GM12878 (cell line): Measurements from ENCODE around the gene CTNNA2. TPM values are rescaled to one million over a fixed set of nuclear protein-coding genes. Genes with fewer than 3 reads are reported as not detected.

Experiments
- ATF2 ChIP-seq: IDR thresholded peaks from 2 replicates; pipeline ENCODE4 v1.6.1; 2012; ENCODE audit warnings: low read length, inconsistent platforms
- ATF3 ChIP-seq: IDR thresholded peaks from 2 replicates; pipeline ENCODE4 v1.6.1; 2011; ENCODE audit warnings: low read depth, mild to moderate bottlenecking, low read length, moderate library complexity, borderline replicate concordance; ENCODE audit errors: extremely low read depth
- ATF7 ChIP-seq: fragments of 450-650 bp; IDR thresholded peaks from 2 replicates; pipeline ENCODE4 v1.6.1; 2016; ENCODE audit warnings: low read depth, mild to moderate bottlenecking
- BCL11A ChIP-seq: IDR thresholded peaks from 2 replicates; pipeline ENCODE4 v1.6.1; 2011; ENCODE audit warnings: low read depth, low read length
- BHLHE40 ChIP-seq, 2 experiments: fragments of 450-650 bp in 1 of 2; IDR thresholded peaks; 2 replicates each; pipeline ENCODE4 v1.6.1; 2011 to 2017; ENCODE audit warnings: low read depth in 2 of 2, borderline replicate concordance in 1 of 2, improper control_type of control experiment in 1 of 2, low read length in 1 of 2, mild to moderate bottlenecking in 1 of 2
- CHD1 ChIP-seq: IDR thresholded peaks from 2 replicates; pipeline ENCODE4 v1.6.1; 2012; ENCODE audit warnings: low read depth, low read length, improper control_type of control experiment
- DPF2 ChIP-seq: fragments of 450-650 bp; IDR thresholded peaks from 2 replicates; pipeline ENCODE4 v1.6.1; 2017; ENCODE audit warnings: mild to moderate bottlenecking
- EGR1 ChIP-seq, 2 experiments: IDR thresholded peaks; 1 replicate in 1 of 2; 2 replicates in 1 of 2; pipeline ENCODE4 v1.6.1; 2011 to 2012; ENCODE audit warnings: low read depth in 2 of 2, low read length in 2 of 2, borderline replicate concordance in 1 of 2, mild to moderate bottlenecking in 1 of 2, moderate library complexity in 1 of 2
- HCFC1 ChIP-seq: fragments of 150-350 bp; IDR thresholded peaks from 2 replicates; pipeline ENCODE4 v1.6.1; 2014; ENCODE audit warnings: low read length
- IRF3 ChIP-seq: fragments of 450-650 bp; IDR thresholded peaks from 2 replicates; pipeline ENCODE4 v1.6.1; 2014; ENCODE audit warnings: mild to moderate bottlenecking
- MYC ChIP-seq: IDR thresholded peaks from 2 replicates; pipeline ENCODE4 v1.6.1; 2011; ENCODE audit warnings: mild to moderate bottlenecking, low read length, moderate library complexity, inconsistent platforms; ENCODE audit not compliant: insufficient read depth, insufficient replicate concordance, insufficient read length, severe bottlenecking
- NBN ChIP-seq: fragments of 450-650 bp; IDR thresholded peaks from 2 replicates; pipeline ENCODE4 v1.6.1; 2016
- NR2F1 ChIP-seq: fragments of 450-650 bp; conservative IDR thresholded peaks from 2 replicates; pipeline ENCODE4 v1.6.1; 2017; ENCODE audit warnings: mild to moderate bottlenecking
- PBX3 ChIP-seq: IDR thresholded peaks from 2 replicates; pipeline ENCODE4 v1.6.1; 2011; ENCODE audit warnings: mild to moderate bottlenecking, low read depth, low read length, moderate library complexity; ENCODE audit not compliant: insufficient replicate concordance
- POLR2A ChIP-seq: IDR thresholded peaks from 2 replicates; pipeline ENCODE4 v1.6.1; 2011; ENCODE audit warnings: low read depth, mild to moderate bottlenecking, low read length
- RB1 ChIP-seq: fragments of 450-650 bp; formaldehyde crosslinking; IDR thresholded peaks from 2 replicates; pipeline ENCODE4 v1.6.1; 2017; ENCODE audit warnings: mild to moderate bottlenecking, borderline replicate concordance
- TCF12 ChIP-seq: IDR thresholded peaks from 2 replicates; pipeline ENCODE4 v1.6.1; 2011; ENCODE audit warnings: low read depth, mild to moderate bottlenecking, low read length
- ZNF384 ChIP-seq: IDR thresholded peaks from 2 replicates; pipeline ENCODE4 v1.6.1; 2012; ENCODE audit warnings: low read depth, mild to moderate bottlenecking, low read length, improper control_type of control experiment, borderline replicate concordance
- ZZZ3 ChIP-seq: IDR thresholded peaks from 2 replicates; pipeline ENCODE4 v1.6.1; 2011; ENCODE audit warnings: low read depth; ENCODE audit not compliant: control insufficient read depth, insufficient read length
- polyA plus RNA-seq, 11 experiments: library from polyadenylated mRNA; depleted of rRNA in 4 of 11; unstranded in 6 of 11; stranded (reverse) in 5 of 11; fragments of >200 nt; fragmentation: Nextera tagmentation in 4 of 11; fragmentation: Illumina TruSeq in 1 of 11; extraction: Ambion mirVana in 4 of 11; extraction: Trizol in 1 of 11; gene quantifications; 1 replicate in 1 of 11; 2 replicates in 10 of 11; pipeline versions ENCODE4 v1.2.1 to v1.2.3, GENCODE V29; 2011 to 2016; ENCODE audit warnings: inconsistent platforms in 2 of 11, missing spikeins in 2 of 11, low read depth in 1 of 11
- total RNA-seq, 4 experiments: library from RNA; depleted of rRNA in 3 of 4; stranded (reverse); fragments of >200 nt in 3 of 4; fragmentation: Illumina TruSeq in 1 of 4; extraction: Trizol in 1 of 4; gene quantifications; 2 replicates each; pipeline versions ENCODE4 v1.2.1 to v1.2.3, GENCODE V29; 2013 to 2021
- TF ChIP-seq, protein P1 (sequence below): fragments of 450-650 bp; conservative IDR thresholded peaks from 2 replicates; pipeline ENCODE4 v1.6.1; 2017; ENCODE audit warnings: mild to moderate bottlenecking, moderate library complexity
- TF ChIP-seq, protein P2 (sequence below): fragments of 450-650 bp; IDR thresholded peaks from 2 replicates; pipeline ENCODE4 v1.6.1; 2017; ENCODE audit warnings: mild to moderate bottlenecking, moderate library complexity

CTNNA2 gene
- total and polyA plus RNA-seq, 10 of the 15 experiments (the other 5 are each of a cell fraction or from before 2014, with no cell fraction given) = 2.4 to 36.2 (median 6.6) TPM

GRCh38 chr2:80527119-80527518 is 1014.3 kb downstream of the CTNNA2 start (continued):
- TF ChIP-seq IRF3 (no peak), DPF2 (peak; percentile 68; the same call in 1 of the 2 replicates), NBN (peak; percentile 71; the same call in 1 of the 2 replicates), MYC (no peak), PBX3 (no peak), ZNF384 (no peak), ATF2 (peak; percentile 22; the same call in 1 of the 2 replicates), POLR2A (no peak), ATF7 (peak; percentile 66), EGR1 (IDR thresholded peaks at IDR 0.05; ENCODE audit: borderline replicate concordance in 1 of 2, low read depth in 2 of 2, low read length in 2 of 2) (no peak), ATF3 (no peak), BCL11A (0 out of 2 replicates have a peak, but pooled peaks have one; percentile 10), ZZZ3 (no peak), RB1 (0 out of 2 replicates have a peak, but pooled peaks have one; percentile 24), BHLHE40 (IDR thresholded peaks at IDR 0.05; ENCODE audit: borderline replicate concordance in 1 of 2, low read depth in 2 of 2, low read length in 1 of 2) (peak; percentile 46 to 55; a peak in 2 of 4 replicates), TCF12 (0 out of 2 replicates have a peak, but pooled peaks have one; percentile 28), NR2F1 (0 out of 2 replicates have a peak, but pooled peaks have one; percentile 20), CHD1 (no peak), HCFC1 (no peak)
- TF ChIP-seq, protein P1, sequence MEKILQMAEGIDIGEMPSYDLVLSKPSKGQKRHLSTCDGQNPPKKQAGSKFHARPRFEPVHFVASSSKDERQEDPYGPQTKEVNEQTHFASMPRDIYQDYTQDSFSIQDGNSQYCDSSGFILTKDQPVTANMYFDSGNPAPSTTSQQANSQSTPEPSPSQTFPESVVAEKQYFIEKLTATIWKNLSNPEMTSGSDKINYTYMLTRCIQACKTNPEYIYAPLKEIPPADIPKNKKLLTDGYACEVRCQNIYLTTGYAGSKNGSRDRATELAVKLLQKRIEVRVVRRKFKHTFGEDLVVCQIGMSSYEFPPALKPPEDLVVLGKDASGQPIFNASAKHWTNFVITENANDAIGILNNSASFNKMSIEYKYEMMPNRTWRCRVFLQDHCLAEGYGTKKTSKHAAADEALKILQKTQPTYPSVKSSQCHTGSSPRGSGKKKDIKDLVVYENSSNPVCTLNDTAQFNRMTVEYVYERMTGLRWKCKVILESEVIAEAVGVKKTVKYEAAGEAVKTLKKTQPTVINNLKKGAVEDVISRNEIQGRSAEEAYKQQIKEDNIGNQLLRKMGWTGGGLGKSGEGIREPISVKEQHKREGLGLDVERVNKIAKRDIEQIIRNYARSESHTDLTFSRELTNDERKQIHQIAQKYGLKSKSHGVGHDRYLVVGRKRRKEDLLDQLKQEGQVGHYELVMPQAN = 0 out of 2 replicates have a peak, but pooled peaks have one; percentile 48
- TF ChIP-seq, protein P2, sequence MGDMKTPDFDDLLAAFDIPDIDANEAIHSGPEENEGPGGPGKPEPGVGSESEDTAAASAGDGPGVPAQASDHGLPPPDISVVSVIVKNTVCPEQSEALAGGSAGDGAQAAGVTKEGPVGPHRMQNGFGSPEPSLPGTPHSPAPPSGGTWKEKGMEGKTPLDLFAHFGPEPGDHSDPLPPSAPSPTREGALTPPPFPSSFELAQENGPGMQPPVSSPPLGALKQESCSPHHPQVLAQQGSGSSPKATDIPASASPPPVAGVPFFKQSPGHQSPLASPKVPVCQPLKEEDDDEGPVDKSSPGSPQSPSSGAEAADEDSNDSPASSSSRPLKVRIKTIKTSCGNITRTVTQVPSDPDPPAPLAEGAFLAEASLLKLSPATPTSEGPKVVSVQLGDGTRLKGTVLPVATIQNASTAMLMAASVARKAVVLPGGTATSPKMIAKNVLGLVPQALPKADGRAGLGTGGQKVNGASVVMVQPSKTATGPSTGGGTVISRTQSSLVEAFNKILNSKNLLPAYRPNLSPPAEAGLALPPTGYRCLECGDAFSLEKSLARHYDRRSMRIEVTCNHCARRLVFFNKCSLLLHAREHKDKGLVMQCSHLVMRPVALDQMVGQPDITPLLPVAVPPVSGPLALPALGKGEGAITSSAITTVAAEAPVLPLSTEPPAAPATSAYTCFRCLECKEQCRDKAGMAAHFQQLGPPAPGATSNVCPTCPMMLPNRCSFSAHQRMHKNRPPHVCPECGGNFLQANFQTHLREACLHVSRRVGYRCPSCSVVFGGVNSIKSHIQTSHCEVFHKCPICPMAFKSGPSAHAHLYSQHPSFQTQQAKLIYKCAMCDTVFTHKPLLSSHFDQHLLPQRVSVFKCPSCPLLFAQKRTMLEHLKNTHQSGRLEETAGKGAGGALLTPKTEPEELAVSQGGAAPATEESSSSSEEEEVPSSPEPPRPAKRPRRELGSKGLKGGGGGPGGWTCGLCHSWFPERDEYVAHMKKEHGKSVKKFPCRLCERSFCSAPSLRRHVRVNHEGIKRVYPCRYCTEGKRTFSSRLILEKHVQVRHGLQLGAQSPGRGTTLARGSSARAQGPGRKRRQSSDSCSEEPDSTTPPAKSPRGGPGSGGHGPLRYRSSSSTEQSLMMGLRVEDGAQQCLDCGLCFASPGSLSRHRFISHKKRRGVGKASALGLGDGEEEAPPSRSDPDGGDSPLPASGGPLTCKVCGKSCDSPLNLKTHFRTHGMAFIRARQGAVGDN = peak; percentile 74
